DMS 273 (cell line): Measurements from ENCODE around the gene DUS4L.
A peak's percentile ranks its signal among the peaks of the same experiment; 100 is the strongest.

ENCODE experiments used
- DNase-seq: peaks from one replicate; lab custom pipeline; 2025; ENCODE audit not compliant: unreplicated experiment; lab: John Stamatoyannopoulos, UW

DUS4L gene

GRCh38 chr7:107613439-107613838, 49.7 kb downstream of the DUS4L start:
- no peak for DNase-seq

GRCh38 chr7:107613948-107614347, 50.2 kb downstream of the DUS4L start:
- no peak for DNase-seq

GRCh38 chr7:107614425-107614824, 50.7 kb downstream of the DUS4L start:
- peak; percentile 42 for DNase-seq

GRCh38 chr7:107615910-107616680, 52.3 kb downstream of the DUS4L start:
- DNase-seq: no peak

- no peak for DNase-seq
These were observed 58.7 kb downstream of the DUS4L start for GRCh38 chr7:107622429-107622828.

GRCh38 chr7:107622894-107623293, 59.1 kb downstream of the DUS4L start:
- no peak for DNase-seq

- no peak for DNase-seq
These were observed 63.2 kb downstream of the DUS4L start for GRCh38 chr7:107627002-107627401.
